DMS153 (cell line): ENCODE results near the gene RAD23A.
A peak's percentile ranks its signal among the peaks of the same experiment; 100 is the strongest.
"Not testable (repeated sequence)": the region's sequence is repeated elsewhere in the genome, so short reads cannot be mapped to it uniquely, and the experiment has no call there.

Experiments
- DNase-seq: peaks from one replicate; lab custom pipeline; 2025; lab: John Stamatoyannopoulos, UW

RAD23A gene

GRCh38 chr19:12937927-12938778, 7.5 kb upstream of the RAD23A start, which contains the start of gene CALR:
CALR (plus strand) TSS chr19:12938609; CDS start chr19:12938680, 71 bp downstream.
- peak; percentile 99 for DNase-seq

GRCh38 chr19:12938779-12939601, 6.7 kb upstream of the RAD23A start:
- DNase-seq = no peak

- DNase-seq = no peak
Observed at GRCh38 chr19:12939975-12940423, 5.7 kb upstream of the RAD23A start.

DNA sequence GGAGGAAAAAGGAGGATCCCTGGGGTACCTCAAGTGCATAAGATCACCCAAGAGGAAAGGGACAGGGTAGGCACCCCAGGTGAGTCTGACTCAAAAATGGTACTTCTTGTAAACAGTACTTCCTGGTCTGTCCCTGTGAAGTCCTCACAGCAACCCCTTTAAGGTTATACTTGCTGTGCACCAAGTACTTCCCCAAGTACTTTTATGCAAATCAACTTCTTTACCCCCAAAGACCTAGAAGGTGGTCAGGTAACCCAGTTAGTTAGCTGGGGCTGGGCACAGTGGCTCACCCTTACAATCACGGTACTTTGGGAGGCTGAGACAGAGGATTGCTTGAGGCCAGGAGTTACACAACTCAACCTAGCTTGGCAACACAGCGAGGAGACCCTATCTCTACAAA, 4.8 kb upstream of the RAD23A start:
- no peak for DNase-seq

GRCh38 chr19:12943437-12944044, 2.1 kb upstream of the RAD23A start:
- DNase-seq = no peak

- DNase-seq = no peak
Observed at GRCh38 chr19:12944104-12944674, 1.5 kb upstream of the RAD23A start.

GRCh38 chr19:12946092-12946721, 545 bp downstream of the RAD23A start:
- peak; percentile 4 for DNase-seq

- no peak for DNase-seq
Observed at GRCh38 chr19:12946731-12947496, 1.3 kb downstream of the RAD23A start.

DNA sequence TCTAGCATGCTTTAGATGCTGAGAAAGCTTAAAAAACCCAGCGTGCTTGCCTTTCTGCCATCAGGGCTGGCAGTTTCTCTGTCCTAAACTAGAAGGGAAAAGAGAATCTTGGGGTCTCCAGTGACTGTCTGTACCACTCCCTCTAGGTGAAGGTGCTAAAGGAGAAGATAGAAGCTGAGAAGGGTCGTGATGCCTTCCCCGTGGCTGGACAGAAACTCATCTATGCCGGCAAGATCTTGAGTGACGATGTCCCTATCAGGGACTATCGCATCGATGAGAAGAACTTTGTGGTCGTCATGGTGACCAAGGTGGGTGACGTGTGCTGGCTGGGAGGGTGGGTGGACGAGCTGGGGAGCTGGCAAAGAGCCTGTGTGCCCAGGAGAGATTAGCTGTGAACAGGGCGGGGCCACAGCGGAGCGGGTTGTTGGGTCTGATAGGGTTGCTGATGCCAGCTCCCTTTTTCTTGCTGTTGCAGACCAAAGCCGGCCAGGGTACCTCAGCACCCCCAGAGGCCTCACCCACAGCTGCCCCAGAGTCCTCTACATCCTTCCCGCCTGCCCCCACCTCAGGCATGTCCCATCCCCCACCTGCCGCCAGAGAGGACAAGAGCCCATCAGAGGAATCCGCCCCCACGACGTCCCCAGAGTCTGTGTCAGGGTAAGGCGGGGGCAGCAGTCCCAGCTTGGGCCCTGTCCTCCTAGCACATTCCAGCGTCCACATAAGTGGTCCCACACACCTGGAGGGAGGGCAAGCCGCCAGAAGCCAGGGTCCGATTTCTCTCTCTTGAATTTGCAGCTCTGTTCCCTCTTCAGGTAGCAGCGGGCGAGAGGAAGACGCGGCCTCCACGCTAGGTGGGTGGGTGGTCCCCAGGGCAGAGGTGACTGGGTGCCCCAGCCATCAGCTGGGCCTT, 2.3 kb downstream of the RAD23A start:
- no peak for DNase-seq

DNA sequence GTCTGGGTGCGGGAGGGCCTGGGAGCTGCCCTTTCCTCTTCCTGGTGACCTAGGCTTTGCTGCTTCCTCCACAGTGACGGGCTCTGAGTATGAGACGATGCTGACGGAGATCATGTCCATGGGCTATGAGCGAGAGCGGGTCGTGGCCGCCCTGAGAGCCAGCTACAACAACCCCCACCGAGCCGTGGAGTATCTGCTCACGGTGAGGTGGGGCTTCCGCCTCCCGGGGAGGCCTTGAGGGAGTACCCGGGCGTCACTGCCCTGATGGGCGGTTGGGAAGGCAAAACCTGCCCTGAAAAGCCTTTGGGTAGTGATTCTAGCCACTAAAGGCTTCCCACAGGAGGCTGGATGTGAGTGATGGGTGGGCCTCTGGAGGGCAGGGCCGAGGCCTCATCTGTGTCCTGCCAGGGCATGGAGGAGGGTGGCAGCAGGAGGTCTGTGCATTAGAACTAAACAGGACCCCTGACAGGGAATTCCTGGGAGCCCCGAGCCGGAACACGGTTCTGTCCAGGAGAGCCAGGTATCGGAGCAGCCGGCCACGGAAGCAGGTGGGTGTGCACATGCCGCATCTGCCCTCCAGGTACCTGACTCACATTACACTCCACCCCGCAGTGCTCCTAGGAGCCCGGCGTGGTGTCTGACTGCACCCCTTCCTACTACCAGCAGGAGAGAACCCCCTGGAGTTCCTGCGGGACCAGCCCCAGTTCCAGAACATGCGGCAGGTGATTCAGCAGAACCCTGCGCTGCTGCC, 3.1 kb downstream of the RAD23A start:
- no peak for DNase-seq

GRCh38 chr19:12949363-12950283, 4.0 kb downstream of the RAD23A start:
- DNase-seq = no peak

DNA sequence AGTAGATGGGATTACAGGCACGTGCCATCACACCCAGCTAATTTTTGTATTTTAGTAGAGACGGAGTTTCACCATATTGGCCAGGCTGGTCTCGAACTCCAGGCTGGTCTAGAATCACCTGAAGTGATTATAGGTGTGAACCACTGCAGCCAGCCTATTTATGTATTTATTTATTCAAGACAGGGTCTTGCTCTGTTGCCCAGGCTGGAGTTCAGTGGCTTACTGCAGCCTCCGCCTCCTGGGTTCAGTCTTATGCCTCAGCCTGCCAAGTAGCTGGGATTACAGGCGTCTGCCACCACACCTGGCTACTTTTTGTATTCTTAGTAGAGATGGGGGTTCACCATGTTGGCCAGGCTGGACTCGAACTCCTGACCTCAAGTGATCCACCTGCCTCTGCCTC, 6.4 kb downstream of the RAD23A start:
- not testable (repeated sequence) for DNase-seq

- DNase-seq = no peak
Observed at GRCh38 chr19:12952488-12953137, 7.0 kb downstream of the RAD23A start.

DNA sequence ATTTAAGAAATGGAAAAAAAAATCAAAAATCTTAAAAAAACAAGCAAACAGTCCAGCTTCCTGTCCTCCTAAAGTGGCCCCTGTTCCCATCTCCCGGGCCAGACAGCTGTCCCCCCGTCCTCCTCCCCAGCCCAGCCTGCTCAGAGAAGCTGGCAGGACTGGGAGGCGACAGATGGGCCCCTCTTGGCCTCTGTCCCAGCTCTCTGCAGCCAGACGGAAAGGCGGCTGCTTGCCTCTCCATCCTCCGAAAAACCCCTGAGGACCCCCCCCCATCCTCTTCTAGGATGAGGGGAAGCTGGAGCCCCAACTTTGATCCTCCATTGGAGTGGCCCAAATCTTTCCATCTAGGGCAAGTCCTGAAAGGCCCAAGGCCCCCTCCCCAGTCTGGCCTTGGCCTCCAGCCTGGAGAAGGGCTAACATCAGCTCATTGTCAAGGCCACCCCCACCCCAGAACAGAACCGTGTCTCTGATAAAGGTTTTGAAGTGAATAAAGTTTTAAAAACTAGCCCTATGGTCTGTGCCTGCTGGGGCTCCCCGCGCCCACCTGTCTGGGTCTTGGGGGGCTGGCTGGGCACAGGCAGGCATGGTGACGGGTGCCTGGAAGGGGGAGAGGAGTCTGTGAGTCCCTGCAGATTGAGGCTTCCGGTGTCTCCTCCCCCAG, 7.6 kb downstream of the RAD23A start:
- no peak for DNase-seq

GRCh38 chr19:12953799-12954611, 8.3 kb downstream of the RAD23A start:
- DNase-seq = no peak

GRCh38 chr19:12954612-12954962, 8.9 kb downstream of the RAD23A start:
- no peak for DNase-seq
